Peyer's patch (tissue), 4 donors: ENCODE results near the gene MPDZ. TPM values are rescaled to one million over a fixed set of nuclear protein-coding genes. Genes with fewer than 3 reads are reported as not detected.

Source experiments
- DNase-seq, 3 donors: peaks; one replicate each; pipeline ENCODE4 v3.0.0-alpha.2; 2017 to 2019
- H3K27ac ChIP-seq, 4 donors: fragments of 200-600 bp; sonication (generic); one replicate each; pipeline ENCODE4 v1.5.1; 2016 to 2019
- H3K27me3 ChIP-seq, 2 donors: fragments of 200-600 bp; sonication (generic); one replicate each; pipeline ENCODE4 v1.5.1; 2019
- H3K36me3 ChIP-seq, 3 donors: fragments of 200-600 bp; sonication (generic); one replicate each; pipeline ENCODE4 v1.5.1; 2016 to 2019
- H3K4me1 ChIP-seq, 4 donors: fragments of 200-600 bp; sonication (generic); one replicate each; pipeline ENCODE4 v1.5.1; 2016 to 2019
- H3K4me3 ChIP-seq, 4 donors: fragments of 200-600 bp; sonication (generic); 1 replicate in 3 of 4; 2 replicates in 1 of 4; pipeline ENCODE4 v1.5.1; 2016 to 2019; ENCODE audit warnings: mild to moderate bottlenecking in 1 of 4
- H3K9me3 ChIP-seq, 4 donors: fragments of 200-600 bp; sonication (generic); one replicate each; pipeline ENCODE4 v1.5.1; 2016 to 2019; ENCODE audit warnings: mild to moderate bottlenecking in 1 of 4
- CTCF ChIP-seq, 6 experiments: fragments of 450-650 bp in 4 of 6; fragments of 200-600 bp in 2 of 6; sonication (generic) in 1 of 6; IDR thresholded peaks; one replicate each; pipeline ENCODE4 v1.5.1; 2017 to 2019; ENCODE audit warnings: antibody characterized with exemption in 6 of 6, mild to moderate bottlenecking in 3 of 6, moderate library complexity in 1 of 6
- POLR2A ChIP-seq, 2 donors: fragments of 450-650 bp; IDR thresholded peaks; one replicate each; pipeline ENCODE4 v1.5.1; 2017; ENCODE audit warnings: antibody characterized with exemption in 2 of 2, mild to moderate bottlenecking in 2 of 2, moderate library complexity in 2 of 2
- total RNA-seq, 4 donors: library from RNA; depleted of rRNA; stranded (reverse); fragments of >200 nt; gene quantifications; one replicate each; pipeline ENCODE4 v1.1.0, GENCODE V29; 2016

Gene MPDZ
- total RNA-seq, 4 donors from 2014 or later = 4.6 to 34.7 (median 10.8) TPM

- Histone ChIP-seq H3K36me3 (peaks cover 0 to 6% (median 0%) of the 10 kb centered on the region in 3 donors), H3K9me3 (no peaks in the 10 kb centered on the region), H3K4me3 (no peak overlapping the region), H3K27ac (no peak overlapping the region), H3K4me1 (no peaks in the 10 kb centered on the region), H3K27me3 (no peaks in the 10 kb centered on the region)
- TF ChIP-seq POLR2A (IDR thresholded peaks at IDR 0.05) = no peak
- TF ChIP-seq CTCF (IDR thresholded peaks at IDR 0.05) = no peak
- no peak for DNase-seq
Observed at GRCh38 chr9:13122756-13123369, 156.6 kb downstream of the MPDZ start.

- DNase-seq = no peak
- no peaks in the 10 kb centered on the region for H3K36me3 ChIP-seq
- H3K4me3 ChIP-seq = no peak overlapping the region
- H3K27me3 ChIP-seq = no peaks in the 10 kb centered on the region
- no peak for TF ChIP-seq CTCF (IDR thresholded peaks at IDR 0.05)
- TF ChIP-seq POLR2A (IDR thresholded peaks at IDR 0.05) = no peak
- no peaks in the 10 kb centered on the region for H3K4me1 ChIP-seq
- no peaks in the 10 kb centered on the region for H3K9me3 ChIP-seq
- no peak overlapping the region for H3K27ac ChIP-seq
Observed at GRCh38 chr9:13118313-13118712, 161.2 kb downstream of the MPDZ start.

GRCh38 chr9:13116292-13116691 is 163.2 kb downstream of the MPDZ start:
- H3K36me3 ChIP-seq = no peaks in the 10 kb centered on the region
- no peak overlapping the region for H3K27ac ChIP-seq
- DNase-seq = no peak
- no peaks in the 10 kb centered on the region for H3K27me3 ChIP-seq
- H3K4me3 ChIP-seq = no peak overlapping the region
- H3K4me1 ChIP-seq = no peaks in the 10 kb centered on the region
- TF ChIP-seq POLR2A (IDR thresholded peaks at IDR 0.05) (no peak), CTCF (IDR thresholded peaks at IDR 0.05) (no peak)
- no peaks in the 10 kb centered on the region for H3K9me3 ChIP-seq

- Histone ChIP-seq H3K4me1 (no peaks in the 10 kb centered on the region), H3K36me3 (no peaks in the 10 kb centered on the region), H3K9me3 (no peaks in the 10 kb centered on the region), H3K27ac (no peak overlapping the region), H3K4me3 (no peak overlapping the region), H3K27me3 (no peaks in the 10 kb centered on the region)
- TF ChIP-seq POLR2A (IDR thresholded peaks at IDR 0.05) = no peak
- TF ChIP-seq CTCF (IDR thresholded peaks at IDR 0.05) = no peak
- no peak for DNase-seq
Observed at GRCh38 chr9:13113751-13114150, 165.7 kb downstream of the MPDZ start.

GRCh38 chr9:13113216-13113615 is 166.3 kb downstream of the MPDZ start:
- no peak for DNase-seq
- TF ChIP-seq POLR2A (IDR thresholded peaks at IDR 0.05) = no peak
- Histone ChIP-seq H3K4me1 (no peaks in the 10 kb centered on the region), H3K27ac (no peak overlapping the region), H3K36me3 (no peaks in the 10 kb centered on the region), H3K27me3 (no peaks in the 10 kb centered on the region), H3K4me3 (no peak overlapping the region), H3K9me3 (no peaks in the 10 kb centered on the region)

- H3K4me1 ChIP-seq = no peaks in the 10 kb centered on the region
- no peak overlapping the region for H3K4me3 ChIP-seq
- no peak for DNase-seq
- H3K27me3 ChIP-seq = no peaks in the 10 kb centered on the region
- H3K9me3 ChIP-seq = no peaks in the 10 kb centered on the region
- H3K27ac ChIP-seq = no peak overlapping the region
- TF ChIP-seq POLR2A (IDR thresholded peaks at IDR 0.05) = no peak
- TF ChIP-seq CTCF (IDR thresholded peaks at IDR 0.05) = no peak
- H3K36me3 ChIP-seq = peaks cover 0 to 6% (median 0%) of the 10 kb centered on the region in 3 donors
Observed at GRCh38 chr9:13111778-13112177, 167.7 kb downstream of the MPDZ start.
